H1 (cell line): ENCODE results near the gene SRM. TPM values are rescaled to one million over a fixed set of nuclear protein-coding genes. Genes with fewer than 3 reads are reported as not detected.

Source experiments
- CTCF ChIA-PET: fragments of 300-600 bp; sonication (Branson Sonifier 250); formaldehyde crosslinking; loops from one replicate; lab custom pipeline; 2021; ENCODE audit not compliant: partially characterized antibody; lab: Charles Lee
- POLR2A ChIA-PET: fragments of 300-600 bp; sonication (Branson Sonifier 250); formaldehyde crosslinking; loops from one replicate; lab custom pipeline; 2021; ENCODE audit warnings: inconsistent platforms; ENCODE audit not compliant: partially characterized antibody; lab: Charles Lee
- DNase-seq, 2 experiments: peaks; one replicate each; pipeline versions ENCODE4 v3.0.0 to v3.0.0-alpha.2; 2010 to 2022; ENCODE audit warnings: low spot score in 2 of 2, low read depth in 1 of 2, mixed read lengths in 1 of 2
- FAIRE-seq: peaks from 2 replicates; lab custom pipeline; 2011; peaks lifted over from hg19 to GRCh38; lab: Jason Lieb, UNC
- H2AFZ ChIP-seq: 2 replicates; pipeline ENCODE4 v1.8.1; 2012; ENCODE audit warnings: low read length, inconsistent platforms
- H2AK5ac ChIP-seq: 2 replicates; pipeline ENCODE4 v1.6.1; 2013; ENCODE audit warnings: low read depth, low read length
- H2BK120ac ChIP-seq: replicated peaks from 2 replicates; pipeline ENCODE3; 2013; ENCODE audit warnings: low read depth, low read length, inconsistent platforms
- H2BK12ac ChIP-seq: 2 replicates; pipeline ENCODE4 v1.6.1; 2013; ENCODE audit warnings: low read depth, low read length
- H2BK15ac ChIP-seq: 2 replicates; pipeline ENCODE4 v1.6.1; 2013; ENCODE audit warnings: low read length
- H2BK20ac ChIP-seq: 2 replicates; pipeline ENCODE4 v1.6.1; 2013; ENCODE audit warnings: low read length
- H2BK5ac ChIP-seq: 2 replicates; pipeline ENCODE4 v1.6.1; 2013; ENCODE audit warnings: low read depth, low read length
- H3K14ac ChIP-seq: 2 replicates; pipeline ENCODE4 v1.6.1; 2013; ENCODE audit warnings: inconsistent platforms; ENCODE audit not compliant: insufficient read length
- H3K18ac ChIP-seq: 2 replicates; pipeline ENCODE4 v1.6.1; 2013; ENCODE audit warnings: low read length; ENCODE audit errors: extremely low read depth
- H3K23ac ChIP-seq: 2 replicates; pipeline ENCODE4 v1.6.1; 2013; ENCODE audit warnings: inconsistent platforms; ENCODE audit not compliant: insufficient read length
- H3K23me2 ChIP-seq: 2 replicates; pipeline ENCODE4 v1.6.1; 2013; ENCODE audit warnings: low read depth, low read length
- H3K27ac ChIP-seq: 2 replicates; pipeline ENCODE4 v1.6.1; 2011; ENCODE audit warnings: low read depth, low read length, inconsistent platforms
- H3K27me3 ChIP-seq, 4 experiments: replicated peaks in 1 of 4; 1 replicate in 1 of 4; 2 replicates in 3 of 4; pipeline versions ENCODE4 v1.6.1 to v1.8.1; 2011 to 2013; ENCODE audit warnings: low read length in 3 of 4, mild to moderate bottlenecking in 3 of 4, inconsistent platforms in 2 of 4, mixed read lengths in 2 of 4, moderate library complexity in 1 of 4; ENCODE audit not compliant: control insufficient read depth in 3 of 4, insufficient read depth in 3 of 4; ENCODE audit errors: extremely low read depth in 1 of 4
- H3K36me3 ChIP-seq, 4 experiments: 2 replicates each; pipeline versions ENCODE4 v1.6.1 to v1.8.1; 2011 to 2013; ENCODE audit warnings: mild to moderate bottlenecking in 4 of 4, low read length in 3 of 4, moderate library complexity in 2 of 4, control low read depth in 1 of 4, inconsistent platforms in 1 of 4; ENCODE audit not compliant: insufficient read depth in 4 of 4, control insufficient read depth in 2 of 4
- H3K4ac ChIP-seq: replicated peaks from 2 replicates; pipeline ENCODE3; 2013; ENCODE audit warnings: low read length, low read depth, mixed read lengths, inconsistent platforms; ENCODE audit not compliant: insufficient read length
- H3K4me1 ChIP-seq, 4 experiments: replicated peaks in 1 of 4; 1 replicate in 1 of 4; 2 replicates in 3 of 4; pipeline versions ENCODE4 v1.6.1 to v1.8.1; 2011 to 2013; ENCODE audit warnings: low read length in 3 of 4, inconsistent platforms in 2 of 4, mixed read lengths in 1 of 4; ENCODE audit not compliant: insufficient read depth in 4 of 4, control insufficient read depth in 3 of 4
- H3K4me2 ChIP-seq, 2 experiments: 2 replicates each; pipeline versions ENCODE4 v1.6.1 to v1.8.1; 2011 to 2013; ENCODE audit warnings: low read depth in 2 of 2, low read length in 2 of 2, control low read depth in 1 of 2, inconsistent platforms in 1 of 2, mild to moderate bottlenecking in 1 of 2; ENCODE audit not compliant: insufficient read depth in 1 of 2
- H3K4me3 ChIP-seq, 4 experiments: fragments of 200-600, 300-600 bp in 1 of 4; sonication (generic), shearing (Covaris generic), sonication (Bioruptor Twin) in 1 of 4; 2 replicates each; pipeline versions ENCODE4 v1.5.1 to v1.8.1; 2011 to 2016; ENCODE audit warnings: low read length in 4 of 4, low read depth in 3 of 4, control low read depth in 2 of 4, inconsistent platforms in 2 of 4, mild to moderate bottlenecking in 2 of 4, mixed read lengths in 1 of 4, moderate library complexity in 1 of 4; ENCODE audit not compliant: insufficient read depth in 2 of 4; ENCODE audit errors: extremely low read depth in 1 of 4
- H3K56ac ChIP-seq: replicated peaks from 2 replicates; pipeline ENCODE3; 2013; ENCODE audit warnings: low read depth, mild to moderate bottlenecking, mixed read lengths, low read length, inconsistent platforms; ENCODE audit not compliant: insufficient read length
- H3K79me1 ChIP-seq: 2 replicates; pipeline ENCODE4 v1.6.1; 2013; ENCODE audit warnings: low read depth, low read length, control low read depth
- H3K79me2 ChIP-seq, 2 experiments: 2 replicates each; pipeline versions ENCODE4 v1.6.1 to v1.8.1; 2012 to 2013; ENCODE audit warnings: low read length in 2 of 2, mild to moderate bottlenecking in 2 of 2, inconsistent platforms in 1 of 2; ENCODE audit not compliant: insufficient read depth in 2 of 2, control insufficient read depth in 1 of 2
- H3K9ac ChIP-seq, 4 experiments: replicated peaks in 1 of 4; 1 replicate in 1 of 4; 2 replicates in 3 of 4; pipeline versions ENCODE4 v1.6.1 to v1.8.1; 2011 to 2013; ENCODE audit warnings: low read depth in 3 of 4, low read length in 3 of 4, control low read depth in 2 of 4, mild to moderate bottlenecking in 2 of 4, moderate library complexity in 2 of 4, inconsistent platforms in 1 of 4; ENCODE audit errors: extremely low read depth in 1 of 4
- H3K9me3 ChIP-seq, 2 experiments: 2 replicates each; pipeline versions ENCODE4 v1.6.1 to v1.8.1; 2012 to 2013; ENCODE audit warnings: mild to moderate bottlenecking in 2 of 2, moderate library complexity in 2 of 2, control low read depth in 1 of 2, inconsistent platforms in 1 of 2, low read depth in 1 of 2, low read length in 1 of 2, mixed read lengths in 1 of 2; ENCODE audit not compliant: insufficient read depth in 2 of 2
- H4K20me1 ChIP-seq, 2 experiments: replicated peaks in 1 of 2; 2 replicates each; pipeline versions ENCODE3 to v1.8.1; 2011 to 2013; ENCODE audit warnings: inconsistent platforms in 2 of 2, low read length in 2 of 2, mild to moderate bottlenecking in 1 of 2; ENCODE audit not compliant: insufficient read depth in 2 of 2, control insufficient read depth in 1 of 2
- H4K5ac ChIP-seq: 2 replicates; pipeline ENCODE4 v1.6.1; 2013; ENCODE audit warnings: low read length, low read depth, mixed read lengths, inconsistent platforms; ENCODE audit not compliant: insufficient read length
- H4K8ac ChIP-seq: 2 replicates; pipeline ENCODE4 v1.8.0; 2013; ENCODE audit warnings: mild to moderate bottlenecking, moderate library complexity, low read length, inconsistent platforms; ENCODE audit not compliant: insufficient read depth; ENCODE audit errors: extremely low read depth
- H4K91ac ChIP-seq: replicated peaks from 2 replicates; pipeline ENCODE3; 2013; ENCODE audit warnings: low read length, mixed read lengths, inconsistent platforms; ENCODE audit not compliant: insufficient read length
- CBX8 ChIP-seq: fragments of 300-800, 300-1000 bp; sonication (generic); IDR thresholded peaks from 2 replicates; pipeline ENCODE4 v1.7.1; 2016; ENCODE audit warnings: low read depth, low read length, borderline replicate concordance
- CTBP2 ChIP-seq: IDR thresholded peaks from 2 replicates; pipeline ENCODE4 v1.7.0; 2011; ENCODE audit warnings: borderline replicate concordance, mild to moderate bottlenecking, moderate library complexity, mixed read lengths, low read length; ENCODE audit not compliant: insufficient read depth, insufficient read length
- EP300 ChIP-seq, 2 experiments: IDR thresholded peaks; 1 replicate in 1 of 2; 2 replicates in 1 of 2; pipeline ENCODE4 v1.6.1; 2011 to 2012; ENCODE audit warnings: low read depth in 2 of 2, low read length in 2 of 2, mild to moderate bottlenecking in 2 of 2, borderline replicate concordance in 1 of 2, inconsistent platforms in 1 of 2, moderate library complexity in 1 of 2
- GABPA ChIP-seq: IDR thresholded peaks from 2 replicates; pipeline ENCODE4 v1.6.1; 2011; ENCODE audit warnings: mild to moderate bottlenecking, low read length, moderate library complexity, borderline replicate concordance; ENCODE audit not compliant: insufficient read depth
- NRF1 ChIP-seq: IDR thresholded peaks from 2 replicates; pipeline ENCODE4 v1.6.1; 2011; ENCODE audit warnings: mild to moderate bottlenecking, low read depth, low read length, improper control_type of control experiment
- SIN3A ChIP-seq, 2 experiments: IDR thresholded peaks in 1 of 2; conservative IDR thresholded peaks in 1 of 2; 2 replicates each; pipeline ENCODE4 v1.6.1; 2011 to 2012; ENCODE audit warnings: low read length in 2 of 2, improper control_type of control experiment in 1 of 2, low read depth in 1 of 2, mild to moderate bottlenecking in 1 of 2
- SIX5 ChIP-seq: IDR thresholded peaks from 2 replicates; pipeline ENCODE4 v1.6.1; 2011; ENCODE audit warnings: mild to moderate bottlenecking, low read depth, low read length
- SUZ12 ChIP-seq: fragments of 200-600 bp; sonication (generic); IDR thresholded peaks from 2 replicates; pipeline ENCODE4 v1.6.1; 2012; ENCODE audit warnings: mild to moderate bottlenecking, inconsistent platforms, low read length, moderate library complexity, mixed read lengths
- TAF1 ChIP-seq: IDR thresholded peaks from 2 replicates; pipeline ENCODE4 v1.6.1; 2011; ENCODE audit warnings: mild to moderate bottlenecking, low read depth, low read length
- WGBS, 2 experiments: shearing (Covaris generic) in 1 of 2; methylation state at CpG; one replicate each; pipeline versions ENCODE4 v1.1.6 to v1.1.7; 2013 to 2015; ENCODE audit warnings: low lambda C conversion rate in 2 of 2, mixed read lengths in 2 of 2, inconsistent platforms in 1 of 2, low coverage in 1 of 2, missing lambda C conversion rate in 1 of 2; ENCODE audit not compliant: insufficient replicate concordance in 2 of 2, insufficient coverage in 1 of 2, insufficient read length in 1 of 2; ENCODE audit errors: extremely low coverage in 1 of 2, missing lambda C conversion rate in 1 of 2; 5-methylcytosine and 5-hydroxymethylcytosine counted together
- polyA plus RNA-seq, 7 experiments: library from polyadenylated mRNA; depleted of rRNA in 3 of 7; stranded (reverse) in 5 of 7; unstranded in 2 of 7; fragments of >200 nt in 5 of 7; fragments of 200-250 nt in 2 of 7; gene quantifications; 1 replicate in 5 of 7; 2 replicates in 1 of 7; 4 replicates in 1 of 7; pipeline versions ENCODE4 v1.2.1 to v1.2.3, GENCODE V29; 2011 to 2013; ENCODE audit warnings: missing spikeins in 2 of 7, mixed read lengths in 2 of 7
- total RNA-seq: library from RNA; stranded (reverse); fragmentation: NEBNext Ultra II Directional; extraction: Animal tissue kit (Norgen Biotek cat#: 25700); gene quantifications from 2 replicates; pipeline ENCODE4 v1.2.1, GENCODE V29; 2021

SRM gene
- total and polyA plus RNA-seq, 2 of the 8 experiments (the other 6 are each of a cell fraction or from before 2014, with no cell fraction given): 110 to 208 TPM

DNA sequence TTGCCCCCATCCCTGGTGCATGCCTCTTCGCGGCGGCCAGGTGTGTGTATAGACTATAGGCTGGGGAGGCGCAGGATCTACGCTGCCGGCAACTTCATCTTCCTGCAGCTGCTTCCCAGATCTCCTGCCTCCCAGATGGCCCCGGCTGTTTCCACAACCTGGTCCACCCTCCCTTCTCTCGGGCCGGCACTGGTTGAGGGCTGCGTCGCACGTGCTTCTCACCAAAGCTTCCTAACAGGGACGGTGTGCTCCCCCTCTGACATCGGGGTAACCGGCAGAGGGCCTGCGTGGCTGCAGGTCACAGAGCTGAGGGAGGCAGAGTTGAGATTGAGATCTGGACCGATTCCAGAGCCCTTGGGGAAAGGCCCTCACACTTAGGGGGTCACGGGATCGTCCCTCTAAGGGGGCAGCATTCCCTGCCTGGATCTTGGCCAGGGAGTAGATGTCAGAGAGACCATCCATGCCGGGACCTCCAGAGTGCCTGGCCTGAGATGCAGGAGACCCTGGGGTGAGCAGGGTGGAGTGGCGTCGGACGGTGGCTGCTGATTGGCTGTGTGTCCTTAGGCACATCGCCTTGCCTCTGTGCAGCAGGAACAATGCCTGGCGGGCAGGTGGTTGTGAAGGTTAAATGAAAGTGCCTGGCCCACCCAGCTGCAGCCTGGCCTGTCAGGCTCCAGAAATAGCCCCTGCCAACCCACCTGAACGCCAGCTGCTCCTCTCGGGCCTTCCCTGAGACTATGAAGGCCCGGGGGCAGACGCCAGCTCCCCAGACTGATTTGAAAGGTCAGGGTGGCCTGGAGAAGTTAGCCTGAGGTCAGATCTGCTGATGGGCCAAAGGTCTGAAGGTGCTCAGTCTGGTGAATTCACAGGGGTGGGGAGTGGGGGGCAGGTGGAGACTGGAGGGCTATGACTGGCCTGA lies 6.7 kb downstream of the SRM start:
- ChIA-PET CTCF (interaction anchor here (1.3 to 14.5 kb wide), 3 partner anchors 16 to 25 kb away, joined by 3 to 168 read pairs (median 5); no protein-coding TSS in a partner anchor), POLR2A (interaction anchor here (0.6 to 5.8 kb wide), 13 partner anchors 9 to 914 kb away, joined by 3 to 44 read pairs (median 6); partner anchors contain the start of gene SRM)
- H3K4me2 ChIP-seq: peak overlapping the region; percentile 7 to 52; a peak in 3 of 4 replicates
- no peak overlapping the region for H3K23ac ChIP-seq
- H3K56ac ChIP-seq: no peak overlapping the region
- H3K4me3 ChIP-seq: no peak overlapping the region; a peak in 1 of 8 replicates
- 0 out of 2 replicates have a peak, but pooled peaks cover 2% of the 10 kb centered on the region for H3K23me2 ChIP-seq
- no peaks in the 10 kb centered on the region for H3K9me3 ChIP-seq
- H3K36me3 ChIP-seq: peaks cover 6 to 27% (median 14%) of the 10 kb centered on the region in 4 experiments; a peak in 7 of 8 replicates
- H2AK5ac ChIP-seq: no peak overlapping the region; the same call in 1 of the 2 replicates
- no peak overlapping the region for H2BK15ac ChIP-seq
- no peak overlapping the region for H4K5ac ChIP-seq
- H3K9ac ChIP-seq: no peak overlapping the region; a peak in 1 of 7 replicates
- H2BK12ac ChIP-seq: no peak overlapping the region
- peak overlapping the region; percentile 73 for H3K18ac ChIP-seq
- FAIRE-seq (no peak), DNase-seq (peak in 1 of 2 experiments; percentile 78)
- peak overlapping the region; percentile 43 for H4K8ac ChIP-seq
- no peak overlapping the region for H3K14ac ChIP-seq
- no peak overlapping the region for H2AFZ ChIP-seq
- no peak overlapping the region for H4K91ac ChIP-seq
- H4K20me1 ChIP-seq: peaks cover 3 to 5% of the 10 kb centered on the region in 2 experiments
- 54% methylated on average over 29 of the region's 29 CpGs; no CpG with 5 or more reads in 1 of the 2 experiments for WGBS, 2 experiments
- no peak overlapping the region for H2BK120ac ChIP-seq
- H3K4me1 ChIP-seq: peaks cover 0 to 12% (median 4%) of the 10 kb centered on the region in 4 experiments; a peak in 5 of 7 replicates
- 0 out of 2 replicates have a peak overlapping the region, but pooled peaks have one; percentile 6 for H3K27ac ChIP-seq
- no peak overlapping the region for H3K4ac ChIP-seq
- no peaks in the 10 kb centered on the region; the same call in 1 of the 2 replicates for H3K79me1 ChIP-seq
- H3K27me3 ChIP-seq: no peaks in the 10 kb centered on the region
- peak overlapping the region; percentile 16; the same call in 1 of the 2 replicates for H2BK5ac ChIP-seq
- no peaks in the 10 kb centered on the region for H3K79me2 ChIP-seq
- no peak overlapping the region for H2BK20ac ChIP-seq
- TF ChIP-seq SIX5: no peak
- TF ChIP-seq GABPA: no peak
- no peak for TF ChIP-seq NRF1
- no peak for TF ChIP-seq CTBP2
- no peak for TF ChIP-seq SUZ12
- TF ChIP-seq TAF1: no peak
- 0 out of 4 replicates have a peak, but pooled peaks of 1 of the 2 experiments have one; percentile 46 for TF ChIP-seq SIN3A (conservative IDR thresholded peaks at IDR 0.05 in 1 of 2, IDR thresholded peaks at IDR 0.05 in 1 of 2; ENCODE audit: low read depth in 1 of 2, low read length in 2 of 2)
- TF ChIP-seq CBX8: no peak
- TF ChIP-seq EP300 (IDR thresholded peaks at IDR 0.05; ENCODE audit: borderline replicate concordance in 1 of 2, low read depth in 2 of 2, low read length in 2 of 2): peak in 1 of 2 experiments; percentile 72; a peak in 1 of 3 replicates
